HepG2 (cell line): ENCODE results near the gene FETUB. TPM values are rescaled to one million over a fixed set of nuclear protein-coding genes. Genes with fewer than 3 reads are reported as not detected.

Experiments used
- ARHGAP35 ChIP-seq: sonication (generic); formaldehyde crosslinking; IDR thresholded peaks from 2 replicates; pipeline ENCODE4 v1.9.0; 2022; ENCODE audit warnings: mild to moderate bottlenecking, inconsistent platforms, moderate library complexity, missing genetic modification reagents, borderline replicate concordance
- FOXA1 ChIP-seq, 2 experiments: fragments of 450-650 bp in 1 of 2; sonication (generic) in 1 of 2; formaldehyde crosslinking in 1 of 2; IDR thresholded peaks; 2 replicates each; pipeline versions ENCODE4 v1.4.0 to v1.6.1; 2016 to 2020; ENCODE audit warnings: missing genetic modification reagents in 1 of 2
- FOXC1 ChIP-seq: sonication (generic); formaldehyde crosslinking; IDR thresholded peaks from 2 replicates; pipeline ENCODE4 v1.8.0; 2022; ENCODE audit warnings: mild to moderate bottlenecking, missing genetic modification reagents, borderline replicate concordance
- GABPB1 ChIP-seq: IDR thresholded peaks from 2 replicates; pipeline ENCODE4 v1.6.1; 2016; ENCODE audit warnings: mild to moderate bottlenecking, missing genetic modification reagents, moderate library complexity, missing compliant biosample characterization
- IRX3 ChIP-seq: sonication (generic); formaldehyde crosslinking; IDR thresholded peaks from 2 replicates; pipeline ENCODE4 v1.8.1; 2023; ENCODE audit warnings: mild to moderate bottlenecking, low read depth, missing genetic modification reagents, borderline replicate concordance
- ISL2 ChIP-seq: sonication (generic); formaldehyde crosslinking; IDR thresholded peaks from 2 replicates; pipeline ENCODE4 v1.5.0; 2020; ENCODE audit warnings: missing genetic modification reagents
- MBNL3 ChIP-seq: fragments of 250-450 bp; sonication (Bioruptor Pico); conservative IDR thresholded peaks from 2 replicates; pipeline ENCODE4 v1.8.0; 2022; ENCODE audit warnings: mild to moderate bottlenecking, inconsistent platforms
- MYC ChIP-seq: sonication (generic); formaldehyde crosslinking; IDR thresholded peaks from 2 replicates; pipeline ENCODE4 v1.9.0; 2021; ENCODE audit warnings: missing genetic modification reagents, borderline replicate concordance
- NFKBIZ ChIP-seq: IDR thresholded peaks from 2 replicates; pipeline ENCODE4 v1.6.1; 2018; ENCODE audit warnings: missing genetic modification reagents, missing compliant biosample characterization
- ZFP41 ChIP-seq: sonication (generic); formaldehyde crosslinking; IDR thresholded peaks from 2 replicates; pipeline ENCODE4 v1.4.0; 2020; ENCODE audit warnings: mild to moderate bottlenecking, missing genetic modification reagents, borderline replicate concordance
- ZNF263 ChIP-seq: sonication (generic); formaldehyde crosslinking; IDR thresholded peaks from 2 replicates; pipeline ENCODE4 v1.4.0; 2020; ENCODE audit warnings: missing genetic modification reagents
- ZNF558 ChIP-seq: sonication (generic); formaldehyde crosslinking; IDR thresholded peaks from 2 replicates; pipeline ENCODE4 v1.9.0; 2022; ENCODE audit warnings: mild to moderate bottlenecking, missing genetic modification reagents, borderline replicate concordance
- ZNF883 ChIP-seq: sonication (generic); formaldehyde crosslinking; IDR thresholded peaks from 2 replicates; pipeline ENCODE4 v1.5.1; 2020; ENCODE audit warnings: mild to moderate bottlenecking, missing genetic modification reagents; ENCODE audit errors: not compliant biosample characterization
- ZSCAN20 ChIP-seq: sonication (generic); formaldehyde crosslinking; IDR thresholded peaks from 2 replicates; pipeline ENCODE4 v1.4.0; 2020; ENCODE audit warnings: missing genetic modification reagents, mild to moderate bottlenecking, borderline replicate concordance
- ZSCAN9 ChIP-seq: IDR thresholded peaks from 2 replicates; pipeline ENCODE4 v1.6.1; 2016; ENCODE audit warnings: borderline replicate concordance
- polyA plus RNA-seq, 8 experiments: library from polyadenylated mRNA; depleted of rRNA in 3 of 8; stranded (reverse) in 7 of 8; unstranded in 1 of 8; fragments of >200 nt; fragmentation: Illumina TruSeq in 4 of 8; extraction: Trizol in 4 of 8; gene quantifications; 2 replicates each; pipeline versions ENCODE4 v1.2.1 to v1.2.3, GENCODE V29; 2011 to 2016; ENCODE audit warnings: low read depth in 4 of 8, missing spikeins in 1 of 8, mixed read lengths in 1 of 8; ENCODE audit not compliant: insufficient read depth in 1 of 8
- total RNA-seq, 5 experiments: library from RNA; depleted of rRNA; stranded (reverse); fragments of >200 nt; fragmentation: Illumina TruSeq; extraction: Trizol; gene quantifications; 2 replicates each; pipeline ENCODE4 v1.2.3, GENCODE V29; 2016; ENCODE audit warnings: low read depth in 1 of 5
- TF ChIP-seq, protein P1 (sequence below): sonication (generic); formaldehyde crosslinking; IDR thresholded peaks from 2 replicates; pipeline ENCODE4 v1.4.0; 2020; ENCODE audit warnings: missing genetic modification reagents
- TF ChIP-seq, protein P2 (sequence below): sonication (generic); formaldehyde crosslinking; IDR thresholded peaks from 2 replicates; pipeline ENCODE4 v1.4.0; 2020; ENCODE audit warnings: missing genetic modification reagents
- TF ChIP-seq, protein P3 (sequence below): sonication (generic); formaldehyde crosslinking; IDR thresholded peaks from 2 replicates; pipeline ENCODE4 v1.5.0; 2020; ENCODE audit warnings: mild to moderate bottlenecking, missing genetic modification reagents
- TF ChIP-seq, protein P4 (sequence below): sonication (generic); formaldehyde crosslinking; IDR thresholded peaks from 2 replicates; pipeline ENCODE4 v1.4.0; 2020; ENCODE audit warnings: mild to moderate bottlenecking, missing genetic modification reagents

FETUB gene
- total and polyA plus RNA-seq, 2 of the 13 experiments (the other 11 are each of a cell fraction or from before 2014, with no cell fraction given), result 2.1 to 4.4 TPM

DNA sequence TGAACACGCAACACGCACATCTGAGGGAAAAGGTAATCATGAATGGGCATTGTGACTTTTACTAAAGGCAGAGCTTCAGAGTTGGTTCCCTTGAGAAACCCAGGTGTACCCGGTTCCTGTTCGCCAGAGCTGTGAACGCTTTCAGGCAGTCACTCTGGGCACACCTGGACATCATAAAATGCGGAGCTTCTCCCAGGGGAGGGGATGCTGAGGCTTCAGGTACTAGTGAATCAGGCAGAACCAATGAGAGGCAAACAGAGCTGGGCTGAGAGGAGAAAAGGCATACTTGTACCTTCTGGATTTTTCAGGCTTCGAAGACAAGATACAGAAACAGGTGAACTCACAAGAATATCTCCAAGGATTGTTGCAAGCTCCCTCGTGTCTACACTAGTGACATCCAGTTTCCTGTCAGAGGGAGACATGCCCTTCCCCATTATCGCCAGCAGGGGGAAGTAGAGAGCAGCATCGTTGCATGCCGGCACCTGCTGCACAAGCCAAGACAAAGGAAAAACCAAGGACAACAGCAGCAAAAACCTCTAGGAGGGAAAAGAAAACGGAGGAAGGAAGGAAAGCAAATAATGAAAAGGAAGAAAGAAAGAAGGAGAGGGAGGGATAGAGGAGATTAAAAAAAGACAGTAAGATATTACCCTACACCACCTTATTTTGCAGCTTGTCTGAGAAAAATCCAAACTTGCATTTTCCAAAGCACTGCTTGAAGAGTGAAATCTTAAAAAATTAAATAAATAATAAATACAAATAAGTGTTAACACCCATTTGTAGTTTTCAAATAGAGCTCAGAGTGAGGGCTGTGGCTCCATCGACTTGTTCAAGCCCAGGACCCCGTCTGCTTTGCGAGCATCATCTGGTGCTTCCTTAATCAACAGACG lies 25.4 kb upstream of the FETUB start (continued):
- TF ChIP-seq ZSCAN9 (CRISPR knock-in tag) (no peak; the same call in 1 of the 2 replicates), ARHGAP35 (CRISPR knock-in tag) (no peak; the same call in 1 of the 2 replicates), MYC (peak; percentile 57; the same call in 1 of the 2 replicates), ZNF883 (CRISPR knock-in tag) (peak; percentile 32), MBNL3 (CRISPR knock-in tag) (no peak), ISL2 (no peak; the same call in 1 of the 2 replicates), NFKBIZ (CRISPR knock-in tag) (no peak), FOXC1 (no peak), ZNF263 (no peak; the same call in 1 of the 2 replicates), IRX3 (peak; percentile 78; the same call in 1 of the 2 replicates), GABPB1 (CRISPR knock-in tag) (no peak), ZSCAN20 (no peak), ZNF558 (CRISPR knock-in tag) (0 out of 2 replicates have a peak, but pooled peaks have one; percentile 26), ZFP41 (CRISPR knock-in tag) (no peak), FOXA1 (IDR thresholded peaks at IDR 0.05) (no peak), FOXA1 (CRISPR knock-in tag; IDR thresholded peaks at IDR 0.05) (no peak)
- TF ChIP-seq, protein P1, sequence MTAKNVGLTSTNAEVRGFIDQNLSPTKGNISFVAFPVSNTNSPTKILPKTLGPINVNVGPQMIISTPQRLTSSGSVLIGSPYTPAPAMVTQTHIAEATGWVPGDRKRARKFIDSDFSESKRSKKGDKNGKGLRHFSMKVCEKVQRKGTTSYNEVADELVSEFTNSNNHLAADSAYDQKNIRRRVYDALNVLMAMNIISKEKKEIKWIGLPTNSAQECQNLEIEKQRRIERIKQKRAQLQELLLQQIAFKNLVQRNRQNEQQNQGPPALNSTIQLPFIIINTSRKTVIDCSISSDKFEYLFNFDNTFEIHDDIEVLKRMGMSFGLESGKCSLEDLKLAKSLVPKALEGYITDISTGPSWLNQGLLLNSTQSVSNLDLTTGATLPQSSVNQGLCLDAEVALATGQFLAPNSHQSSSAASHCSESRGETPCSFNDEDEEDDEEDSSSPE (CRISPR knock-in tag), result 0 out of 2 replicates have a peak, but pooled peaks have one; percentile 26
- TF ChIP-seq, protein P2, sequence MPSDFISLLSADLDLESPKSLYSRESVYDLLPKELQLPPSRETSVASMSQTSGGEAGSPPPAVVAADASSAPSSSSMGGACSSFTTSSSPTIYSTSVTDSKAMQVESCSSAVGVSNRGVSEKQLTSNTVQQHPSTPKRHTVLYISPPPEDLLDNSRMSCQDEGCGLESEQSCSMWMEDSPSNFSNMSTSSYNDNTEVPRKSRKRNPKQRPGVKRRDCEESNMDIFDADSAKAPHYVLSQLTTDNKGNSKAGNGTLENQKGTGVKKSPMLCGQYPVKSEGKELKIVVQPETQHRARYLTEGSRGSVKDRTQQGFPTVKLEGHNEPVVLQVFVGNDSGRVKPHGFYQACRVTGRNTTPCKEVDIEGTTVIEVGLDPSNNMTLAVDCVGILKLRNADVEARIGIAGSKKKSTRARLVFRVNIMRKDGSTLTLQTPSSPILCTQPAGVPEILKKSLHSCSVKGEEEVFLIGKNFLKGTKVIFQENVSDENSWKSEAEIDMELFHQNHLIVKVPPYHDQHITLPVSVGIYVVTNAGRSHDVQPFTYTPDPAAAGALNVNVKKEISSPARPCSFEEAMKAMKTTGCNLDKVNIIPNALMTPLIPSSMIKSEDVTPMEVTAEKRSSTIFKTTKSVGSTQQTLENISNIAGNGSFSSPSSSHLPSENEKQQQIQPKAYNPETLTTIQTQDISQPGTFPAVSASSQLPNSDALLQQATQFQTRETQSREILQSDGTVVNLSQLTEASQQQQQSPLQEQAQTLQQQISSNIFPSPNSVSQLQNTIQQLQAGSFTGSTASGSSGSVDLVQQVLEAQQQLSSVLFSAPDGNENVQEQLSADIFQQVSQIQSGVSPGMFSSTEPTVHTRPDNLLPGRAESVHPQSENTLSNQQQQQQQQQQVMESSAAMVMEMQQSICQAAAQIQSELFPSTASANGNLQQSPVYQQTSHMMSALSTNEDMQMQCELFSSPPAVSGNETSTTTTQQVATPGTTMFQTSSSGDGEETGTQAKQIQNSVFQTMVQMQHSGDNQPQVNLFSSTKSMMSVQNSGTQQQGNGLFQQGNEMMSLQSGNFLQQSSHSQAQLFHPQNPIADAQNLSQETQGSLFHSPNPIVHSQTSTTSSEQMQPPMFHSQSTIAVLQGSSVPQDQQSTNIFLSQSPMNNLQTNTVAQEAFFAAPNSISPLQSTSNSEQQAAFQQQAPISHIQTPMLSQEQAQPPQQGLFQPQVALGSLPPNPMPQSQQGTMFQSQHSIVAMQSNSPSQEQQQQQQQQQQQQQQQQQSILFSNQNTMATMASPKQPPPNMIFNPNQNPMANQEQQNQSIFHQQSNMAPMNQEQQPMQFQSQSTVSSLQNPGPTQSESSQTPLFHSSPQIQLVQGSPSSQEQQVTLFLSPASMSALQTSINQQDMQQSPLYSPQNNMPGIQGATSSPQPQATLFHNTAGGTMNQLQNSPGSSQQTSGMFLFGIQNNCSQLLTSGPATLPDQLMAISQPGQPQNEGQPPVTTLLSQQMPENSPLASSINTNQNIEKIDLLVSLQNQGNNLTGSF, result no peak
- TF ChIP-seq, protein P3, sequence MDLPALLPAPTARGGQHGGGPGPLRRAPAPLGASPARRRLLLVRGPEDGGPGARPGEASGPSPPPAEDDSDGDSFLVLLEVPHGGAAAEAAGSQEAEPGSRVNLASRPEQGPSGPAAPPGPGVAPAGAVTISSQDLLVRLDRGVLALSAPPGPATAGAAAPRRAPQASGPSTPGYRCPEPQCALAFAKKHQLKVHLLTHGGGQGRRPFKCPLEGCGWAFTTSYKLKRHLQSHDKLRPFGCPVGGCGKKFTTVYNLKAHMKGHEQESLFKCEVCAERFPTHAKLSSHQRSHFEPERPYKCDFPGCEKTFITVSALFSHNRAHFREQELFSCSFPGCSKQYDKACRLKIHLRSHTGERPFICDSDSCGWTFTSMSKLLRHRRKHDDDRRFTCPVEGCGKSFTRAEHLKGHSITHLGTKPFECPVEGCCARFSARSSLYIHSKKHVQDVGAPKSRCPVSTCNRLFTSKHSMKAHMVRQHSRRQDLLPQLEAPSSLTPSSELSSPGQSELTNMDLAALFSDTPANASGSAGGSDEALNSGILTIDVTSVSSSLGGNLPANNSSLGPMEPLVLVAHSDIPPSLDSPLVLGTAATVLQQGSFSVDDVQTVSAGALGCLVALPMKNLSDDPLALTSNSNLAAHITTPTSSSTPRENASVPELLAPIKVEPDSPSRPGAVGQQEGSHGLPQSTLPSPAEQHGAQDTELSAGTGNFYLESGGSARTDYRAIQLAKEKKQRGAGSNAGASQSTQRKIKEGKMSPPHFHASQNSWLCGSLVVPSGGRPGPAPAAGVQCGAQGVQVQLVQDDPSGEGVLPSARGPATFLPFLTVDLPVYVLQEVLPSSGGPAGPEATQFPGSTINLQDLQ (CRISPR knock-in tag), result no peak
- TF ChIP-seq, protein P4, sequence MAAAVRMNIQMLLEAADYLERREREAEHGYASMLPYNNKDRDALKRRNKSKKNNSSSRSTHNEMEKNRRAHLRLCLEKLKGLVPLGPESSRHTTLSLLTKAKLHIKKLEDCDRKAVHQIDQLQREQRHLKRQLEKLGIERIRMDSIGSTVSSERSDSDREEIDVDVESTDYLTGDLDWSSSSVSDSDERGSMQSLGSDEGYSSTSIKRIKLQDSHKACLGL, result no peak
